ENCODE results near the gene KBTBD12.
"Not testable (repeated sequence)": the region's sequence is repeated elsewhere in the genome, so short reads cannot be mapped to it uniquely, and the experiment has no call there.

KBTBD12 gene

DNA sequence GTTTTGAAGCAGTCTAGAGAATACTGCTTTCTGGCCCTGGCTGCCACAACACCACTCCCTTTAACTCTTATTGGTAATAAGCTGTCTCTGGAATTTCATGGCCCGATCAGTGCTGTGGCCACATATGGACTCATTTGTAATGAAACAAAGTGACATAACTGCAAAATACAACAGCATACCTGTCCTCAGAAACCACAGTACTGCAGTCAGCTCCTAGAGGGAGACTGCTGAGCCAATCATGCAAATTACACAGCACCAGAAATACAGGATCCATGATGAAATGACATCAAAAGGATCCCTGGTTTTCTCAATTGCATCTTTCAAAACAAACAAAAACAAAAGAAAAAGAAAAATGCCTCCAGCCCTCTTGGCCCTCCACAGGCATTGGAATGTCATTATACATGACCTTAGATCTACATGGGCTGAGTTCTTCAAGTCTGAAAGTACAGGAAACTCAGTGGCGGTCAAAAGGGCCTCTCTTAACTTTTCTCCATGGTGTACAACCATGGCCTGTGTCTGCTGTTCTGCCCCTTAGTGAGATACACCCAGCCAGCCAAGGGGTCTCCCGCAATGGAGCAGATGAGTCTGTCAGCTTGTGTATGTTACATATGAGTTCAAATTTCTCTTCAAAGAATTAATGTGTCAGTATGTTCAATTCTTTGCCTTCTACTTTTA, 24.9 kb upstream of the KBTBD12 start:
- DNase-seq = no peak
- H3K4me1 Mint-ChIP-seq (ENCODE audit: low read depth) = peaks cover 9% of the 10 kb centered on the region
- peaks cover 19% of the 10 kb centered on the region for H3K27me3 Mint-ChIP-seq
- peak overlapping the region; percentile 57 for H3K27ac Mint-ChIP-seq
- H3K4me3 Mint-ChIP-seq = no peak overlapping the region
- H3K9me3 Mint-ChIP-seq = peaks cover 18% of the 10 kb centered on the region
- H3K36me3 Mint-ChIP-seq (ENCODE audit: low read depth) = peaks cover 3% of the 10 kb centered on the region

DNA sequence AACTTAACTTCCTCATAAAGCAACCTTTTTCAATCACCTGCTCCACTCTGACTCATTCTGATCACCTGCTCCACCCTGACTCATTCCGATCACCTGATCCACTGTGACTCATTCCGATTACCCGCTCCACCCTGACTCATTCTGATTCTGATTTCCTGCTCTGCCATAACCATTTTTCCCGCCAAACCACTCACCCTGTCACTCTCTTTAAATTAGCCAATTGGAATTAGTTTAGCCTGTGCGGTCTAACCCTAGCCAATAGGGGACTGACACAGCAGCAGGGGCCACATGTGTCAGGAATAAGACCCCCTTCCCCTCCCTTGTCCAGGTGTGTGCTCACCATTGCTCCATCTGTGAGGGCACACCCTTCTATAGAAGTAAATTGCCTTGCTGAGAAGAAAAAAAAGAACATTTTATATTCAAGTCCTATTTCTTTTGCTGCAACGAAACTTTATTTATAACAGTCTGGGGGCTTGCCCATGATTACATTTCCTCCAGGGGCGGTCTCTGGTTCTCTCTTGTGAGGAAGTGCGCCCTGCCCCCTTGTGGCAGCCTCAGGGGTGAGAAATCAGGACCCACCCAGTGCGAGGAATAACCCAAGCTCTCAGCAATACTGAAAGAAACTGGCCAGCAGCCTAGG, 24.3 kb upstream of the KBTBD12 start:
- peak; percentile 34 for DNase-seq
- Mint-ChIP-seq H3K27me3 (peaks cover 19% of the 10 kb centered on the region), H3K27ac (peak overlapping the region; percentile 57), H3K9me3 (peaks cover 18% of the 10 kb centered on the region)
- not testable (repeated sequence) for H3K36me3 Mint-ChIP-seq (ENCODE audit: low read depth); H3K4me1 Mint-ChIP-seq (ENCODE audit: low read depth); H3K4me3 Mint-ChIP-seq

DNA sequence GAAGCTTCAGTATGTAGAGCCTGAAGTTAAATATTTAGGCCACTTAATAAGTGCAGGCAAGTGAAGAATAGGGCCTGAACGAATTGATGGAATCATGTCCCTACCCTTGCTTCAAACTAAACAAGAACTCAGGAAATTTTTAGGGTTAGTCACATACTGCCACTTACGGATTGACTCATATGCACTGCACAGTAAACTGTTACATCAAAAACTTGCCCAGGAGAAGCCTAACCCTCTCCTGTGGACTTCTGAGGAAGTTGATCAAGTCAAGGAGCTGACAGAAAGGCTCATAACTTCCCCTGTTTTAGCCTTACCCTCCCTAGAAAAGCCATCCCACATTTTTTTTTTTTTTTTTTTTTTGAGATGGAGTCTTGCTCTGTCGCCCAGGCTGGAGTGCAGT, 20.6 kb upstream of the KBTBD12 start:
- Mint-ChIP-seq H3K9me3 (peaks cover 18% of the 10 kb centered on the region), H3K36me3 (ENCODE audit: low read depth) (peaks cover 3% of the 10 kb centered on the region), H3K27me3 (peaks cover 7% of the 10 kb centered on the region), H3K27ac (no peak overlapping the region), H3K4me1 (ENCODE audit: low read depth) (peaks cover 9% of the 10 kb centered on the region), H3K4me3 (no peak overlapping the region)
- DNase-seq = no peak

DNA sequence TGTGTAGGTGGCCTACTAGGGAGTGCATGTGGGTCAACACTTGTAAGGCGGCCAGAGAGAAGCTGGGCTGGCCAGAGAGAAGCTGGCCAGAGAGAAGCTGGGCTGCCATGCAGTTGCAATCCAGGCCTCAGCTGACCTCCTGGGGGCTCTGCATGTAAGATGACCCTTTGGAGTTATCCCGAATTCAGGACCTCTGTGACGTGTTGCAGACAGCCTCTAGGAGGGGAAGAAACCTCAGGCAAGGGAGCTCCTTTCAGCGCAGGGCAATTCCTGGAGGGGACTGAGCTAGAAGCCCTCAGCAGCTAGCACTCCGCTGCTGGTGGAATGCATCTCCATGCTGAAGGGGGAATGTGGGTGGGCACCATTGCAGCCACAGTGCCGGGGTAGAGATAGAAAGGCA, 15.8 kb upstream of the KBTBD12 start:
- no peaks in the 10 kb centered on the region for H3K36me3 Mint-ChIP-seq (ENCODE audit: low read depth)
- H3K4me1 Mint-ChIP-seq (ENCODE audit: low read depth) = no peaks in the 10 kb centered on the region
- no peaks in the 10 kb centered on the region for H3K9me3 Mint-ChIP-seq
- no peak overlapping the region for H3K27ac Mint-ChIP-seq
- H3K4me3 Mint-ChIP-seq = no peak overlapping the region
- H3K27me3 Mint-ChIP-seq = peaks cover 13% of the 10 kb centered on the region
- no peak for DNase-seq

DNA sequence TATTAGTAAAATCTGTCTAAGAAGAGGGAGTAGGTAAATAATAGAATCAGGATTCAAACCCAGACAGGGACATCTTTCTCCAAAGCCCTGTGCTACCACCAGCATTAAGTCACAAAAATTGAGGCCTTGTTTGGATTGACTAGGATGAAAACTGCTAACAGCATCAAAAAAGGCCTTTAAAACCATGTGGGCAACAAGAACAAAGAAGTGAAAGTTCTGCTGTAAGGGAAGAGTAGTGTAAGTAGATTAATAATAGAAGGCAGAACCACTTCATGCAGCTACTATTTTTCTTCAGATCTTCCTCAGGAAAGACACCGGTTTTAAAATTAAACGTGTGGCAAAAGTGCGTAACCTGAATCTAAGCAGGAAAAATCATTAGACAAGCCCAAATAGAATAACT, 15.3 kb upstream of the KBTBD12 start:
- Mint-ChIP-seq H3K4me3 (no peak overlapping the region), H3K9me3 (no peaks in the 10 kb centered on the region)

DNA sequence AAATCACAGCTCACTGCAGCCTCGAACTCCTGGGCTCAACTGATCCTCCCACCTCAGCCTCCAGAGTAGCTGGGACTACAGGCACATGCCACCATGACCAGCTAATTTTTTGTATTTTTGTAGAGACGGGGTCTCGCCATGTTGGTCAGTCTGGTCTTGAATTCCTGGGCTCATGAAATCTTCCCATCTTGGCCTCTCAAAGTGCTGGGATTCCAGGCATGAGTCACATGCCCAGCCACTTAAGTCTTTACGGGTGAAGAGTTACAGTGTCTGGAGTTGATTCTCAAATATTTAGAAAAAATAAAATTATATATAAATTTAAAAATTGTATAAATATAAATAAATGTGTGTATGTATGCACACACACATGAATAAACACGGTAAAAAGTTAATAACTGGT, 14.5 kb upstream of the KBTBD12 start:
- no peaks in the 10 kb centered on the region for H3K36me3 Mint-ChIP-seq (ENCODE audit: low read depth)
- no peak for DNase-seq
- peaks cover 21% of the 10 kb centered on the region for H3K27me3 Mint-ChIP-seq
- H3K4me3 Mint-ChIP-seq = no peak overlapping the region
- H3K27ac Mint-ChIP-seq = no peak overlapping the region
- no peaks in the 10 kb centered on the region for H3K4me1 Mint-ChIP-seq (ENCODE audit: low read depth)
- no peaks in the 10 kb centered on the region for H3K9me3 Mint-ChIP-seq

More for the DNA sequence above, 15.3 kb upstream of the KBTBD12 start:
- Mint-ChIP-seq H3K4me1 (ENCODE audit: low read depth) (no peaks in the 10 kb centered on the region), H3K36me3 (ENCODE audit: low read depth) (no peaks in the 10 kb centered on the region), H3K27me3 (peaks cover 19% of the 10 kb centered on the region), H3K27ac (no peak overlapping the region)
- DNase-seq = no peak

DNA sequence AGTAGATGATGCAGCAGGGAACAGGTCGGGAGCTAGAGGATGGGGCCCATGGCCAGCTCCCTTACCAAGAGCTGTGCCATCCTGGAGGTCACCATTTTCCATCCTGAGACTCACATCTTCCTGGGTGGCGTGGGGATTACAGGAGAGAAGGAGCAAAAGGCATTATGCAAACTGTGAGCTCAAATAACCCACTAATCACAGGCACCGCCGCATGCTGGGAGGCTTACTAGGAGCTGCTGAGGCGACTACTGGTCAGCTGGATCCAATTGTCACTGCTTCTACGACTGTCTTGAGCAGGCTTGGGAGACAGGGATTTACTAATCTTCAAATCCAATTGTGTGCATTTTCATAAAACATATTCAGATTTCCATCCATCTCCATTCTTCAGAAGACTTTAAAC, 12.5 kb upstream of the KBTBD12 start:
- Mint-ChIP-seq H3K4me3 (no peak overlapping the region), H3K9me3 (no peaks in the 10 kb centered on the region), H3K36me3 (ENCODE audit: low read depth) (no peaks in the 10 kb centered on the region), H3K27me3 (peaks cover 33% of the 10 kb centered on the region), H3K27ac (no peak overlapping the region), H3K4me1 (ENCODE audit: low read depth) (no peaks in the 10 kb centered on the region)
- no peak for DNase-seq

DNA sequence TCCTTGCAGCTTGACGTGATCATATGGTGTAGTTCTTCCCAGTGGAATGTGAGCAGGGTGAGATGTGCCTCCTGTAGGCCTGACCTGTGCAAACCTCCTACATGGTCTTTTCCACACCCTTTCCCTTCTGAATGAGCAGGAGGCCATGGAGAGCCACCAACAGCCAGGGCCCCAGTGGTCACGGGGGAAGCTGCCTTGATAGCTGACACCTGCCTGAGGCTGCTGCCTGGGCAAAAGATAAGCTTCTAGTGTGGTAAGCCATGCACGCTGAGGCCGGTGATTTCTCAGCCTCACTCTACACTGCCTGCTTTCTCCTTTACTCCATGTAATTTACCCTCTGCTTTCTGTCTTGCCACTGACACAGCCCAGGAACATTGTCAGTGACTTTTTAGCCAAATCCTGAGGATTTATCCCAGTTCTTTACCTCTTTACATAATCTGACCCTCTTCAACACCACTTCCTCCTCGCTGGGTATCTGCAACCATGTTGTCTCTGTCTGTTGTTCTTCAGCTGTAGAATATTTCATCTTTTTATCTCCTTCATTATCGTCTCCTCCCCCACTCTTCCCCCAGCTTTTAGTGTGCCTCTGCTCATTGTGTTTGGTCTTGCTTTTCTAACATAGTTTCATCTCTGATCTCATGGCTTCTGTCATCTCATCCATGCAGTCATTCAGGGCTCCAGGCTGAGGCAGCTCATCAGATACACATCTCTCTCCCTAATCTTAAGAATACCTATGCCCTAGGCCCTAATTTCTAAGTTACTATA, 11.2 kb upstream of the KBTBD12 start:
- Mint-ChIP-seq H3K27ac (no peak overlapping the region), H3K4me1 (ENCODE audit: low read depth) (no peaks in the 10 kb centered on the region), H3K27me3 (peaks cover 39% of the 10 kb centered on the region), H3K36me3 (ENCODE audit: low read depth) (no peaks in the 10 kb centered on the region), H3K4me3 (no peak overlapping the region), H3K9me3 (no peaks in the 10 kb centered on the region)
- DNase-seq = no peak

DNA sequence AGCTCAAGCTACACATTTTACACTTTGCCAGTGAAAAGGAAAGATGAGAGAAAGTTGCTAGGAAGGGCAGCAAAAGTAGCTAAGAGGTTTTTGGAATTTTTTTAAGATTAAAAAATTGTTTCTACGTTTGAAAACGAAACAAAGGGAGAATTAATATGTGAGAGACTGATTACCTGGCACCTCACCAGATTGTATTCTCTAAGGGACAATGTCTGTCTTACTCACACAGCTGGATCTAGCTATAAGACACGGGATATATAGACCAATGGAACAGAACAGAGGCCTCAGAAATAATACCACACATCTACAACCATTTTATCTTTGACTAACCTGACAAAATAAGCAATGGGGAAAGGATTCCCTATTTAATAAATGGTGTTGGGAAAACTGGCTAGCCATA, 9.5 kb upstream of the KBTBD12 start:
- peaks cover 49% of the 10 kb centered on the region for H3K27me3 Mint-ChIP-seq
- DNase-seq = no peak
- H3K4me1 Mint-ChIP-seq (ENCODE audit: low read depth) = no peaks in the 10 kb centered on the region
- H3K36me3 Mint-ChIP-seq (ENCODE audit: low read depth) = no peaks in the 10 kb centered on the region
- no peaks in the 10 kb centered on the region for H3K9me3 Mint-ChIP-seq
- no peak overlapping the region for H3K27ac Mint-ChIP-seq
- no peak overlapping the region for H3K4me3 Mint-ChIP-seq

DNA sequence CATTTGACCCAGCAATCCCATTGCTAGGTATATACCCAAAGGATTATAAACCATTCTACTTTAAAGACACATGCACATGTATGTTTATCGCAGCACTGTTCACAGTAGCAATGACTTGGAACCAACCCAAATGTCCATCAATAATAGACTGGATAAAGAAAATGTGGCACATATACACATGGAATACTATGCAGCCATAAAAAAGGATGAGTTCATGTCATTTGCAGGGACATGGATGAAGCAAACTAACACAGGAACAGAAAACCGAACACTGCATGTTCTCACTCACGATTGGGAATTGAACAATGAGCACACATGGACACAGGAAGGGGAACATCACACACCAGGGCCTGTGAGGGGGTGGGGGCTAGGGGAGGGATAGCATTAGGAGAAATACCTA, 8.4 kb upstream of the KBTBD12 start:
- H3K27ac Mint-ChIP-seq; H3K9me3 Mint-ChIP-seq; H3K4me1 Mint-ChIP-seq (ENCODE audit: low read depth); H3K36me3 Mint-ChIP-seq (ENCODE audit: low read depth); DNase-seq; H3K4me3 Mint-ChIP-seq: not testable (repeated sequence)
- peaks cover 58% of the 10 kb centered on the region for H3K27me3 Mint-ChIP-seq

DNA sequence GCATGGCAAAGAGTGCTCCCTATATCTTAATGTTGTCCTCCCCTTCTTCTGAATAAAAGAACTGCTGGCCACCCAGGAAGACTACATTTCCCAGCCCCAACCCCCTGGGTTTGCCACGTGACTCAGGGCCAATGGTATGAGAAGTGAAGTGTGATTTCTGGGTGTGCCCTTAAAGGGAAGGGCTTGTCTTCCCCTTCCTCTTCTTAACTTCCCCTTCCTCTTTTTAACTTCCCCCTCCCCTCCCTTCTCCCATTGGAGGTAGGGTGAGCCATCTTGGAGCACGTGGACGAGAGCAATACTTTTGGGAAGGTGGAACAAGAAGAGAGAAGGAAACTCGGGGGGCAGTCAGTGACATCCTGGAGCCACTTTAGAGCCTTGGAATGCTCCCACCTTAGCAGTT, 6.8 kb upstream of the KBTBD12 start:
- Mint-ChIP-seq H3K4me3 (no peak overlapping the region), H3K36me3 (ENCODE audit: low read depth) (no peaks in the 10 kb centered on the region), H3K9me3 (no peaks in the 10 kb centered on the region), H3K27ac (no peak overlapping the region), H3K27me3 (peaks cover 62% of the 10 kb centered on the region), H3K4me1 (ENCODE audit: low read depth) (no peaks in the 10 kb centered on the region)
- DNase-seq = no peak

DNA sequence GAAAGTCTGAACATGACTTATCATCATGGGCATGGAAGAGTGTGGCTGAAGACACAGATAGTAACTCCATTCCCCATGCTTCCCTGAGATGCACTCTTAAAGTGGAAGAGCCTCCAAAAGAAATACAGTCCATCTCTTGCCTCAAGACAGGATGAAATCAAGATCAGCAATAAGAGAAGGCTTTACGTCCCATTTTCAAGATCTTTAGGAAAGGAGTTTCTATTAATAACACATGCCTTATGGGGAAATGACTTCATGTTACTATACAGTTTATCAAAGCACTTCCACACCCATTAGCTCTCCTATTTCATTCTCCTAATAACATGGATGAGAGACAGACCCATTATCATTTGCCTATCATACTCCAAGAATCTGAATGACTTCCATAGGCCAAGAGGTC, 6.1 kb upstream of the KBTBD12 start:
- peaks cover 68% of the 10 kb centered on the region for H3K27me3 Mint-ChIP-seq
- H3K27ac Mint-ChIP-seq = no peak overlapping the region
- H3K4me3 Mint-ChIP-seq = no peak overlapping the region
- no peaks in the 10 kb centered on the region for H3K36me3 Mint-ChIP-seq (ENCODE audit: low read depth)
- no peak for DNase-seq
- no peaks in the 10 kb centered on the region for H3K9me3 Mint-ChIP-seq
- no peaks in the 10 kb centered on the region for H3K4me1 Mint-ChIP-seq (ENCODE audit: low read depth)

DNA sequence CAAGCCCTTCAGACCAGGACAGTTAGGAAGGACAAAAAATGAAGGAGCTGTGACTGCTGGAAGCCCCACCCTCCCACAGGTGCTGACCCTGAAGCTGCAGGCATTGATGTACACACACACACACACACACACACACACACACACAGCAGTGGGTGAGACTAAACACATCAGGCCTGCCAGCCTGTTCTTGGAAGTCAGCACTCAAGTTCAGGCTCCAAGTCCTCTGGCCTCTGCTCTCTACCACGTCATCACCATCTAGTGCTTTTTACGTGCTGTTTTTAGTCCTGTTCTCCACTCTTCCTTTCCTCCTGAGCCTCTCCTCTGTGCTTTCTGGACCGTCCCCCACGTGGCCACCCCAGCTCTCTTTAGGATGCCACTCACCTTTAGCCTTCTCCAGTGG, 5.4 kb upstream of the KBTBD12 start:
- no peak for DNase-seq
- no peak overlapping the region for H3K4me3 Mint-ChIP-seq
- H3K27ac Mint-ChIP-seq = no peak overlapping the region
- H3K27me3 Mint-ChIP-seq = peaks cover 68% of the 10 kb centered on the region
- H3K36me3 Mint-ChIP-seq (ENCODE audit: low read depth) = no peaks in the 10 kb centered on the region
- peaks cover 5% of the 10 kb centered on the region for H3K4me1 Mint-ChIP-seq (ENCODE audit: low read depth)
- H3K9me3 Mint-ChIP-seq = no peaks in the 10 kb centered on the region

DNA sequence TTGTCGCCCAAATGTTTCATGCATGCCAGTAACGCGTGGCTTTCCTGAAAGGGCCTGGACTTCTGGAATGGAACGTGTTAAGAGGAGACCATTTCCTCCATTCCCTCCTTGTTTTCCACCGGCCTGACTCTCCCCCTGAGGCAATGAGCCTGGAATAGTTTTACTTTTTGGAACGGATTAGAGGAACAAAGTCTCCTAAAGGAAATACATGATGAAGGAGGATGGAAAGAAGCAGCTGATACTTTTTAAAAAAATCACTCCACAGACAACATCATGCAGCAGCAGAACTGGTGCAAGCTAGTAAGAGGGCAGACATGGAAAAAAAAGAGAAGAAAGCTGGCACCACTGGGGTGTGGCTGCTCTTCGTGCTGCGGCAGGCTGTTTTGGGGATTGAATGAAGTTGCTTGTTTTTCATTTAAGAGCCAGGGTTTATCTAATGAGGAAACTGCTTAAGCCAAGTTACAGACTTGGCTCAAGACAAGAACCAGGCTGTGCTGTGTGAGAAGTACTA, 3.6 kb upstream of the KBTBD12 start:
- Mint-ChIP-seq H3K4me1 (ENCODE audit: low read depth) (peaks cover 11% of the 10 kb centered on the region), H3K27ac (no peak overlapping the region), H3K36me3 (ENCODE audit: low read depth) (no peaks in the 10 kb centered on the region), H3K9me3 (no peaks in the 10 kb centered on the region), H3K27me3 (peaks cover 72% of the 10 kb centered on the region), H3K4me3 (no peak overlapping the region)
- DNase-seq = no peak

DNA sequence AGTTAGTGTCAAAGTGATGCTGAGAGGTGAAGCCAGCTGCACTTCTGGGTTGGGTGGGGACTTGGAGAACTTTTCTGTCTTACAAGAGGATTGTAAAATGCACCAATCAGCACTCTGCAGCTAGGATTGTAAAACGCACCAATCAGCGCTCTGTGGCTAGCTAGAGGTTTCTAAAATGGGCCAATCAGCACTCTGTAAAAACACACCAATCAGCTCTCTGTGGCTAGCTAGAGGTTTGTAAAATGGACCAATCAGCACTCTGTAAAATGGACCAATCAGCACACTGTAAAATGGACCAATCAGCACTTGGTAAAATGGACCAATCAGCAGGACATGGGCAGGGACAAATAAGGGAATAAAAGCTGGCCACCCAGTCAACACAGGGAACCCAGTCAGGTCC, 1.2 kb upstream of the KBTBD12 start:
- H3K27ac Mint-ChIP-seq; H3K36me3 Mint-ChIP-seq (ENCODE audit: low read depth); DNase-seq; H3K9me3 Mint-ChIP-seq; H3K4me3 Mint-ChIP-seq: not testable (repeated sequence)
- H3K27me3 Mint-ChIP-seq = peaks cover 74% of the 10 kb centered on the region
- H3K4me1 Mint-ChIP-seq (ENCODE audit: low read depth) = peaks cover 11% of the 10 kb centered on the region

Measured in activated T-cell treated with anti-CD3 and anti-CD28 coated beads, Interleukin-2, amount 50 U/mL, for 24 hours (primary cell).